HFFc6 (cell line): ENCODE results near the gene MSX2. TPM values are rescaled to one million over a fixed set of nuclear protein-coding genes. Genes with fewer than 3 reads are reported as not detected.

Experiments used
- DNase-seq: peaks from one replicate; pipeline ENCODE4 v3.0.0-alpha.2; 2018
- H3K27ac Mint-ChIP-seq: 2 replicates; pipeline ENCODE4 v1.8.0; 2020; ENCODE audit warnings: mild to moderate bottlenecking, mixed read lengths
- H3K27me3 Mint-ChIP-seq: 2 replicates; pipeline ENCODE4 v1.8.0; 2021; ENCODE audit warnings: mild to moderate bottlenecking, moderate library complexity, mixed read lengths; ENCODE audit not compliant: insufficient read depth
- H3K36me3 Mint-ChIP-seq: 2 replicates; pipeline ENCODE4 v1.8.0; 2021; ENCODE audit warnings: low read depth, mixed read lengths
- H3K4me1 Mint-ChIP-seq: 2 replicates; pipeline ENCODE4 v1.8.0; 2020; ENCODE audit warnings: low read depth, mixed read lengths
- H3K4me3 Mint-ChIP-seq: 2 replicates; pipeline ENCODE4 v1.8.0; 2020; ENCODE audit warnings: mild to moderate bottlenecking, moderate library complexity, mixed read lengths
- H3K9me3 Mint-ChIP-seq: 2 replicates; pipeline ENCODE4 v1.8.0; 2020; ENCODE audit warnings: mild to moderate bottlenecking, mixed read lengths
- CTCF ChIP-seq: fragments of 200-600 bp; sonication (generic); IDR thresholded peaks from 2 replicates; pipeline ENCODE4 v1.5.0; 2021; ENCODE audit warnings: antibody characterized with exemption, mild to moderate bottlenecking
- total RNA-seq, 6 experiments: library from RNA; stranded (reverse); fragmentation: NEBNext Ultra II Directional; extraction: Animal tissue kit (Norgen Biotek cat#: 25700); gene quantifications; 2 replicates in 1 of 6; 3 replicates in 5 of 6; pipeline ENCODE4 v1.2.3, GENCODE V29; 2021

Gene MSX2
- total RNA-seq, 6 experiments from 2014 or later = not detected

DNA sequence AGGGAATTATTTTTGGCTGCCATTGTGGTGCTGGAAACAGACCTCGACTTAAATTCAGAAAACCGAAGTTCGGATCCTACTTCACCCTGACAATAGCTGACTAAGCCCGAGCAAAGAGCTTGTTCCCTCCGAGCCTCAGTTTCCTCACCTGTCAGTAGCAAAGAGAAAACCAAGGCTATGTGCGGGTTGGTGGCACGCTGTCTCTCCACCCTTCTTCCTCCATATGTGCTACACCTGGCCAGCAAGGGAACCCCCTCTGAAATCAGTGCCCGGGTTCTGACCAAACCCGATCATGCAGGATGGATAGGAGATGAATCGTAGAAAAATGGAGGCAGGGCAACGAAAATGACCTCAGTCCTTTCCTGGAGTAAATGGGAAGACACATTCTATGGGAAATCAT is 16.7 kb upstream of the MSX2 start:
- Mint-ChIP-seq H3K27ac (no peak overlapping the region), H3K9me3 (peaks cover 45% of the 10 kb centered on the region), H3K27me3 (no peaks in the 10 kb centered on the region; the same call in 1 of the 2 replicates), H3K36me3 (peaks cover 5% of the 10 kb centered on the region; the same call in 1 of the 2 replicates), H3K4me1 (no peaks in the 10 kb centered on the region), H3K4me3 (no peak overlapping the region)
- DNase-seq = no peak
- no peak for TF ChIP-seq CTCF

- no peaks in the 10 kb centered on the region; the same call in 1 of the 2 replicates for H3K36me3 Mint-ChIP-seq
- TF ChIP-seq CTCF = no peak
- H3K4me3 Mint-ChIP-seq = no peak overlapping the region
- peaks cover 46% of the 10 kb centered on the region for H3K9me3 Mint-ChIP-seq
- DNase-seq = no peak
- no peak overlapping the region for H3K27ac Mint-ChIP-seq
- no peaks in the 10 kb centered on the region for H3K4me1 Mint-ChIP-seq
- no peaks in the 10 kb centered on the region; the same call in none of the 2 replicates for H3K27me3 Mint-ChIP-seq
Measured at GRCh38 chr5:174708476-174709207, 15.7 kb upstream of the MSX2 start.

DNA sequence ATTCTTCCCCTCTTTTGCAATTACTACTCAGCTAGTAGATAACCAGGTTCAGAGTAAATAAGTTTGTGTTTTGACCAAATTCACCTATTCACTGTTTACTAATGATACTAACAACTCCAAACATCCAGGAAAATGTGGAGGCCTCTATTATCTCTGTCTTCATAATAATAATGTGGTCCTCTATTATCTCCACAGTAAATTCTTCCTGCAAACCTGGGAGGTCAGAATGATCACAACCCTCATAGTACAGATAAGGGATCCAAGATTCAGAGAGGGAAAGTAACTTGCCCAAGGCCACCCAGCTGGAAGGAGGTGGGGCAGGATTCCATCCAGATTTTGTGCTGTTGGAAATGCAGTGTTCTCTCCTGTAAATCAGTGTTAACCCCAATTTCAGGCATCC is 9.6 kb upstream of the MSX2 start:
- TF ChIP-seq CTCF = no peak
- Mint-ChIP-seq H3K9me3 (peaks cover 23% of the 10 kb centered on the region), H3K27ac (no peak overlapping the region), H3K27me3 (no peaks in the 10 kb centered on the region; the same call in 1 of the 2 replicates), H3K36me3 (no peaks in the 10 kb centered on the region; the same call in 1 of the 2 replicates), H3K4me1 (no peaks in the 10 kb centered on the region), H3K4me3 (no peak overlapping the region)
- DNase-seq = no peak

DNA sequence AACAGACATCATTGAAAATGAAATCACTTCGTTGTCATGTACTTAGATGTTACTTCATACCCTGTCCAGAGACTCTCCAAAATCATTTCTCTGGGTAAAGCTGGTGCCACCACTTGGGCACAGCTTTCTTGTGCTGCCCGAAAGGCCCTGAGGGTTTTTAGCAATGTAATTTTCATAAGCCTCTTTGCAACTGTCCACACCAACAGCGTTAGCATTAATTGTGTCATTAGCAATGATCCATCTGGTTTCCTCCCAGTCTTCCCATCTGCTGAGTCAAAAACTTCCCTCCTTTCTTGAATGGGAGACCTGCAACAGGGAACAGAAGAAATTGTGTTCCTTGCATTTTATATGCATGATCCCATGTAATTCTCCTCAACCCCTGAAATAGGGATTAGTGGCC is 8.6 kb upstream of the MSX2 start:
- Mint-ChIP-seq H3K36me3 (no peaks in the 10 kb centered on the region; the same call in 1 of the 2 replicates), H3K4me3 (no peak overlapping the region), H3K27me3 (no peaks in the 10 kb centered on the region; the same call in 1 of the 2 replicates), H3K27ac (no peak overlapping the region), H3K9me3 (peaks cover 14% of the 10 kb centered on the region), H3K4me1 (no peaks in the 10 kb centered on the region)
- TF ChIP-seq CTCF = no peak
- no peak for DNase-seq

GRCh38 chr5:174717826-174718455 is 6.4 kb upstream of the MSX2 start:
- TF ChIP-seq CTCF = no peak
- Mint-ChIP-seq H3K36me3 (no peaks in the 10 kb centered on the region), H3K9me3 (peaks cover 6% of the 10 kb centered on the region), H3K4me3 (no peak overlapping the region), H3K4me1 (no peaks in the 10 kb centered on the region), H3K27ac (no peak overlapping the region), H3K27me3 (peaks cover 1% of the 10 kb centered on the region; the same call in 1 of the 2 replicates)
- DNase-seq = no peak
